ENCODE results near the gene SCAMP4.

The SCAMP4 gene

GRCh38 chr19:1862424-1863327 lies 42.5 kb upstream of the SCAMP4 start:
- FAIRE-seq (no peak), DNase-seq (ENCODE audit: insufficient read length, low spot score) (peak; percentile 77)
- no peak for TF ChIP-seq POLR2A (IDR thresholded peaks at IDR 0.05; ENCODE audit: low read depth, low read length)

- TF ChIP-seq POLR2A (IDR thresholded peaks at IDR 0.05; ENCODE audit: low read depth, low read length), result peak; percentile 72
- FAIRE-seq, result no peak
Measured at GRCh38 chr19:1863328-1863637, 41.9 kb upstream of the SCAMP4 start, which contains the start of gene KLF16. TSS of gene KLF16 (minus strand) at chr19:1863579. CDS start at chr19:1863497, 82 bp downstream.

GRCh38 chr19:1863638-1864479 lies 41.3 kb upstream of the SCAMP4 start:
- FAIRE-seq (no peak), DNase-seq (ENCODE audit: insufficient read length, low spot score) (peak; percentile 97)
- peak; percentile 40 for TF ChIP-seq POLR2A (IDR thresholded peaks at IDR 0.05; ENCODE audit: low read depth, low read length)

More at GRCh38 chr19:1863328-1863637, 41.9 kb upstream of the SCAMP4 start, which contains the start of gene KLF16:
- DNase-seq (ENCODE audit: insufficient read length, low spot score), result peak; percentile 55

GRCh38 chr19:1864480-1865171 lies 40.6 kb upstream of the SCAMP4 start:
- FAIRE-seq (no peak), DNase-seq (ENCODE audit: insufficient read length, low spot score) (peak; percentile 88)
- peak; percentile 26; the same call in 1 of the 2 replicates for TF ChIP-seq POLR2A (IDR thresholded peaks at IDR 0.05; ENCODE audit: low read depth, low read length)

- FAIRE-seq, result no peak
- no peak for DNase-seq (ENCODE audit: insufficient read length, low spot score)
- TF ChIP-seq POLR2A (IDR thresholded peaks at IDR 0.05; ENCODE audit: low read depth, low read length), result no peak
Measured at GRCh38 chr19:1865172-1866010, 39.8 kb upstream of the SCAMP4 start.

GRCh38 chr19:1866693-1867348 lies 38.4 kb upstream of the SCAMP4 start:
- DNase-seq (ENCODE audit: insufficient read length, low spot score) (no peak), FAIRE-seq (no peak)
- no peak for TF ChIP-seq POLR2A (IDR thresholded peaks at IDR 0.05; ENCODE audit: low read depth, low read length)

- DNase-seq (ENCODE audit: insufficient read length, low spot score), result no peak
- FAIRE-seq, result no peak
- no peak for TF ChIP-seq POLR2A (IDR thresholded peaks at IDR 0.05; ENCODE audit: low read depth, low read length)
Measured at GRCh38 chr19:1867349-1867724, 37.9 kb upstream of the SCAMP4 start.

GRCh38 chr19:1868971-1869370 lies 36.2 kb upstream of the SCAMP4 start:
- no peak for TF ChIP-seq POLR2A (IDR thresholded peaks at IDR 0.05; ENCODE audit: low read depth, low read length)
- FAIRE-seq (no peak), DNase-seq (ENCODE audit: insufficient read length, low spot score) (no peak)

- DNase-seq (ENCODE audit: insufficient read length, low spot score), result no peak
- no peak for FAIRE-seq
- TF ChIP-seq POLR2A (IDR thresholded peaks at IDR 0.05; ENCODE audit: low read depth, low read length), result no peak
Measured at GRCh38 chr19:1871140-1871597, 34.0 kb upstream of the SCAMP4 start.

GRCh38 chr19:1871630-1872029 lies 33.6 kb upstream of the SCAMP4 start:
- FAIRE-seq (no peak), DNase-seq (ENCODE audit: insufficient read length, low spot score) (no peak)
- no peak for TF ChIP-seq POLR2A (IDR thresholded peaks at IDR 0.05; ENCODE audit: low read depth, low read length)

- FAIRE-seq (no peak), DNase-seq (ENCODE audit: insufficient read length, low spot score) (no peak)
- TF ChIP-seq POLR2A (IDR thresholded peaks at IDR 0.05; ENCODE audit: low read depth, low read length), result no peak
Measured at GRCh38 chr19:1872807-1873523, 32.2 kb upstream of the SCAMP4 start.

All from H54 (cell line).